Gastroesophageal sphincter (tissue), 4 donors: ENCODE results near the gene UBL3. TPM values are rescaled to one million over a fixed set of nuclear protein-coding genes. Genes with fewer than 3 reads are reported as not detected.
A peak's percentile ranks its signal among the peaks of the same experiment; 100 is the strongest.

Source experiments
- ATAC-seq: fragments of 150-250 bp; one replicate; pipeline ENCODE4 v1.9.1; 2016; ENCODE audit warnings: mild to moderate bottlenecking, moderate library complexity
- H3K27ac ChIP-seq, 4 donors: fragments of 200-600 bp; sonication (generic) in 3 of 4; 1 replicate in 3 of 4; 2 replicates in 1 of 4; pipeline ENCODE4 v1.5.1; 2016 to 2019
- H3K27me3 ChIP-seq: fragments of 200-600 bp; sonication (generic); one replicate; pipeline ENCODE4 v1.5.1; 2019
- H3K36me3 ChIP-seq, 2 donors: fragments of 200-600 bp; sonication (generic); one replicate each; pipeline ENCODE4 v1.5.1; 2019; ENCODE audit warnings: control low read depth in 1 of 2
- H3K4me1 ChIP-seq, 3 donors: fragments of 200-600 bp; sonication (generic); 1 replicate in 2 of 3; 2 replicates in 1 of 3; pipeline ENCODE4 v1.5.1; 2016 to 2019; ENCODE audit warnings: control low read depth in 2 of 3
- H3K4me3 ChIP-seq, 2 donors: fragments of 200-600 bp; sonication (generic); one replicate each; pipeline ENCODE4 v1.5.1; 2019; ENCODE audit warnings: mild to moderate bottlenecking in 1 of 2, moderate library complexity in 1 of 2
- H3K9me3 ChIP-seq, 3 donors: fragments of 200-600 bp; sonication (generic); one replicate each; pipeline ENCODE4 v1.5.1; 2017 to 2019; ENCODE audit warnings: control low read depth in 2 of 3
- EP300 ChIP-seq: sonication (generic); formaldehyde crosslinking; IDR thresholded peaks from one replicate; pipeline ENCODE4 v1.6.1; 2017; ENCODE audit warnings: antibody characterized with exemption, mild to moderate bottlenecking
- POLR2A ChIP-seq, 2 donors: fragments of 450-650 bp; IDR thresholded peaks; one replicate each; pipeline ENCODE4 v1.6.1; 2017; ENCODE audit warnings: antibody characterized with exemption in 2 of 2, mild to moderate bottlenecking in 2 of 2, moderate library complexity in 1 of 2
- POLR2AphosphoS5 ChIP-seq: sonication (generic); formaldehyde crosslinking; IDR thresholded peaks from one replicate; pipeline ENCODE4 v1.6.1; 2017; ENCODE audit warnings: antibody characterized with exemption
- WGBS, 2 donors: methylation state at CpG; one replicate each; pipeline ENCODE4 v1.1.5; 2018; ENCODE audit warnings: low coverage in 1 of 2; 5-methylcytosine and 5-hydroxymethylcytosine counted together
- total RNA-seq, 4 donors: library from RNA; depleted of rRNA; stranded (reverse); fragments of >200 nt; gene quantifications; one replicate each; pipeline ENCODE4 v1.1.0, GENCODE V29; 2016
- TF ChIP-seq, protein P1 (sequence below), 4 experiments: fragments of 200-600 bp in 2 of 4; fragments of 450-650 bp in 2 of 4; sonication (generic) in 1 of 4; IDR thresholded peaks; one replicate each; pipeline ENCODE4 v1.5.1; 2017 to 2019; ENCODE audit warnings: antibody characterized with exemption in 4 of 4, mild to moderate bottlenecking in 2 of 4, moderate library complexity in 2 of 4

UBL3 gene
- total RNA-seq, 4 donors from 2014 or later: 36.7 to 46.7 (median 38.6) TPM

DNA sequence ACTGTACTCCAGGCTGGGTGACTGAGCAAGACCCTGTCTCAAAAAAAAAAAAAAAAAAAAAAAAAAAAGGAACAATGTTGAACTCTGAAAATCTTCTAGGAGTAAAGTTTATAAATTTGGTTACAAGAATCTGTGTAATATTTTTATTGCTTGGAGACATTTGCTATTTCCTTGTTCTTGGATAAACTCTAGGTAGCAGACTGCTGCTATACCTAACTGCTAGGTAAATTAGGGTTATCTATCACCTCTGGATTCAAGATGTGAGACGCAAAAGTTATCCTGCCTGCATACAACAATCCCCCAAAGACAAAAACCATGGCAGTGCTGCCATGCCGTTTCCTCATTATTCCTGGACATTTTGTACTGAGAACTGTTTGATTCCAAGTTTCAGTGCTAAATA, 33.7 kb downstream of the UBL3 start:
- Histone ChIP-seq H3K36me3 (no peaks in the 10 kb centered on the region), H3K27me3 (no peaks in the 10 kb centered on the region), H3K4me3 (no peak overlapping the region), H3K4me1 (peaks cover 9 to 71% (median 10%) of the 10 kb centered on the region in 3 donors), H3K27ac (no peak overlapping the region), H3K9me3 (no peaks in the 10 kb centered on the region)
- no peak for ATAC-seq
- WGBS, 2 donors: 73 to 100% methylated on average over 2 of the region's 2 CpGs
- TF ChIP-seq POLR2A (IDR thresholded peaks at IDR 0.05): no peak
- TF ChIP-seq EP300: no peak
- TF ChIP-seq, protein P1, sequence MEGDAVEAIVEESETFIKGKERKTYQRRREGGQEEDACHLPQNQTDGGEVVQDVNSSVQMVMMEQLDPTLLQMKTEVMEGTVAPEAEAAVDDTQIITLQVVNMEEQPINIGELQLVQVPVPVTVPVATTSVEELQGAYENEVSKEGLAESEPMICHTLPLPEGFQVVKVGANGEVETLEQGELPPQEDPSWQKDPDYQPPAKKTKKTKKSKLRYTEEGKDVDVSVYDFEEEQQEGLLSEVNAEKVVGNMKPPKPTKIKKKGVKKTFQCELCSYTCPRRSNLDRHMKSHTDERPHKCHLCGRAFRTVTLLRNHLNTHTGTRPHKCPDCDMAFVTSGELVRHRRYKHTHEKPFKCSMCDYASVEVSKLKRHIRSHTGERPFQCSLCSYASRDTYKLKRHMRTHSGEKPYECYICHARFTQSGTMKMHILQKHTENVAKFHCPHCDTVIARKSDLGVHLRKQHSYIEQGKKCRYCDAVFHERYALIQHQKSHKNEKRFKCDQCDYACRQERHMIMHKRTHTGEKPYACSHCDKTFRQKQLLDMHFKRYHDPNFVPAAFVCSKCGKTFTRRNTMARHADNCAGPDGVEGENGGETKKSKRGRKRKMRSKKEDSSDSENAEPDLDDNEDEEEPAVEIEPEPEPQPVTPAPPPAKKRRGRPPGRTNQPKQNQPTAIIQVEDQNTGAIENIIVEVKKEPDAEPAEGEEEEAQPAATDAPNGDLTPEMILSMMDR (IDR thresholded peaks at IDR 0.05): no peak

DNA sequence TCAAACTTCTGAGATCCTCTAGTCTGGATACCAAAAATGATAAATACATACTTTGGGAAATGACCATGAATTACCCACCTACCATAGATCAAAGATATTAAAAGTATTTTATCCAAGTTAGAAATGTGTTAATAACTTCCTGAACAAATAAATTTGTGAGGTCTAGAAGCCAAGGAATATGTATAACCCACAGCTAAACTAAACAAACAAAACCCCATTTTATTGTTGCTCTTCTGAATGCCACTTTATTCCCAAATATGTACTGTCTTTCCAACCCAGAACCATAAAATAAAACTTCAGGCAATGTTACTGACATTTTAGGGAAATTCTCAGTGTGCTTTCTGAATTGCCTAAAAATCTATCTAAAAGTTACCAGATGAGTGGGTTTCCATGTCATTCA, 35.1 kb downstream of the UBL3 start:
- Histone ChIP-seq H3K27ac (no peak overlapping the region), H3K36me3 (no peaks in the 10 kb centered on the region), H3K4me1 (peaks cover 13 to 84% (median 15%) of the 10 kb centered on the region in 3 donors), H3K9me3 (no peaks in the 10 kb centered on the region), H3K27me3 (no peaks in the 10 kb centered on the region), H3K4me3 (no peak overlapping the region)
- TF ChIP-seq POLR2AphosphoS5: no peak
- TF ChIP-seq EP300: no peak
- no peak for TF ChIP-seq POLR2A (IDR thresholded peaks at IDR 0.05)
- TF ChIP-seq, protein P1 (IDR thresholded peaks at IDR 0.05): no peak
- no peak for ATAC-seq

DNA sequence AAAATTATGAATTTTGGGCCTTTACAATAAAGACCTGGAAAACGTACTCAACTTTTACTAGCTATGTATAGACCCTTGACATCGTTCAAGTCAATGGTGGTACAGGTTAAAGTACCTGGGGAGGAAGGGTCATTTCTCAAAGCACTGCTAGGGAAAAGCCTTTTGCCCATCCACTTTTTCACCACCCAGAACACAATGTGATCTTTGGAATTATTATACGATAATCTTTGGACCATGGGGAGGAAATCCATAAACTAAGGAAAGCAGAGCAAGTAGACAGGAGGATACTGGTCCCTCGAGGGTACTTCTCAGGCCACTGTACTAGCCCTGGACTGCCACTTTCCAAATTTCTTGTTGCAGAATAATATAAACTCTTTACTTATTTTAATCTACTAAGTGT, 39.5 kb downstream of the UBL3 start:
- Histone ChIP-seq H3K36me3 (no peaks in the 10 kb centered on the region), H3K9me3 (no peaks in the 10 kb centered on the region), H3K4me1 (peaks cover 5 to 89% (median 12%) of the 10 kb centered on the region in 3 donors), H3K4me3 (no peak overlapping the region), H3K27ac (no peak overlapping the region), H3K27me3 (no peaks in the 10 kb centered on the region)
- no peak for ATAC-seq
- TF ChIP-seq, protein P1 (IDR thresholded peaks at IDR 0.05): no peak
- TF ChIP-seq POLR2A (IDR thresholded peaks at IDR 0.05): no peak
- 80 to 95% methylated on average over 3 to 4 of the region's 4 CpGs for WGBS, 2 donors

DNA sequence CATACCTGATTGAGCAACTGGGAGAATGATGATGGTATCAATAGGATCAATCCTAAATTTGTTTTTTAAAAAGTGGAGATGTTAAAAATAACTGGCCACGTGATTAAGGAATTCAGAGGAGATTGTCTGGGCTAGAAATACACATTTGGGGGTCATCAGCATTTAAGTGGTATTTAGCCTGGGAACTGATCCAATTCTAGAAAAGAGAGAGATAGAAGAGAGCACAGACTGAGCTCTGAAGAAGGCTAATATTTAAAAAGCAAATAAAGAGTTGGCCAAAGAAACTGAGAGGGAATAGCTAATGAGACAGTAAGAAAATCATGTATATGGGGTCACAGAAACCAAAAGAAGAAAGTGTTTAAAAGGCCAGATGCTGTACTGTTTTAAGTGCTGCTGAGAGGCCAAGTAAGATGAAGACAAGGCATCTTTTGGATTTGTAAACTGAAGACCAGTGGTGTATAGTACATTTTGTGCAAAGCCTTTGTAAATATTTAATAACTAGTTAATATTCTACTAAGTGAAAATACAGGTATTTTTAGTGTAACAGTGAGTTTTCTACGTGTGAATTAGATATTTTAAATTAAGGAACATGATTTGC, 40.2 kb downstream of the UBL3 start:
- H3K4me1 ChIP-seq: peaks cover 5 to 84% (median 12%) of the 10 kb centered on the region in 3 donors

DNA sequence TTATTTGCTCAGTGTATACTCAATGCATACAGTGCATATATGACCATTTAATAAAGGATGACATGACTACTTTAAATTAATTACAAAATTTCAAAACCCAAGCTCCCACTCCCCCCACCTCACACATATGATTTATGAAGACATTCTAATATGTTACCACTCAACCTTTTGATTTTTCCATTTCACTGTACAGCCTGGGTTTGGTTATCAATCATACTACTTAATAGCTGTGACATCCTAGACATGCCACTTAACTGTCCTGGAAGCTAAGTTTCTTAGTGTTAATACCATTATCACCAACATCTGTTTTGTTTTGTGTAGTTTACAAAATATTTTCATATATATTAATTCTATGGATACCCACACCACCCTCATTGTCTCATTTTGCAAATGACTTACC, 42.2 kb downstream of the UBL3 start:
- TF ChIP-seq, protein P1 (IDR thresholded peaks at IDR 0.05): no peak
- TF ChIP-seq POLR2A (IDR thresholded peaks at IDR 0.05) (no peak), EP300 (no peak), POLR2AphosphoS5 (no peak)

More for the DNA sequence above, 40.2 kb downstream of the UBL3 start:
- H3K27me3 ChIP-seq: no peaks in the 10 kb centered on the region
- no peak for ATAC-seq
- H3K27ac ChIP-seq: peak overlapping the region in 1 of 4 donors; percentile 43
- 4 to 22% methylated on average over 2 of the region's 2 CpGs for WGBS, 2 donors
- no peaks in the 10 kb centered on the region for H3K9me3 ChIP-seq
- no peak for TF ChIP-seq POLR2A (IDR thresholded peaks at IDR 0.05)
- TF ChIP-seq POLR2AphosphoS5: no peak
- no peak for TF ChIP-seq EP300
- H3K4me3 ChIP-seq: no peak overlapping the region
- H3K36me3 ChIP-seq: no peaks in the 10 kb centered on the region

More for the DNA sequence above, 42.2 kb downstream of the UBL3 start:
- ATAC-seq: no peak
- Histone ChIP-seq H3K36me3 (no peaks in the 10 kb centered on the region), H3K4me1 (peaks cover 5 to 67% (median 12%) of the 10 kb centered on the region in 3 donors), H3K9me3 (no peaks in the 10 kb centered on the region), H3K27ac (no peak overlapping the region), H3K27me3 (no peaks in the 10 kb centered on the region), H3K4me3 (no peak overlapping the region)
